ENCODE data around the gene GRID2. TPM values are rescaled to one million over a fixed set of nuclear protein-coding genes. Genes with fewer than 3 reads are reported as not detected.

GRID2 gene
- total and polyA plus RNA-seq, 9 of the 15 experiments (the other 6 are each of a cell fraction or from before 2014, with no cell fraction given) = 0.04 TPM; not detected in 7

DNA sequence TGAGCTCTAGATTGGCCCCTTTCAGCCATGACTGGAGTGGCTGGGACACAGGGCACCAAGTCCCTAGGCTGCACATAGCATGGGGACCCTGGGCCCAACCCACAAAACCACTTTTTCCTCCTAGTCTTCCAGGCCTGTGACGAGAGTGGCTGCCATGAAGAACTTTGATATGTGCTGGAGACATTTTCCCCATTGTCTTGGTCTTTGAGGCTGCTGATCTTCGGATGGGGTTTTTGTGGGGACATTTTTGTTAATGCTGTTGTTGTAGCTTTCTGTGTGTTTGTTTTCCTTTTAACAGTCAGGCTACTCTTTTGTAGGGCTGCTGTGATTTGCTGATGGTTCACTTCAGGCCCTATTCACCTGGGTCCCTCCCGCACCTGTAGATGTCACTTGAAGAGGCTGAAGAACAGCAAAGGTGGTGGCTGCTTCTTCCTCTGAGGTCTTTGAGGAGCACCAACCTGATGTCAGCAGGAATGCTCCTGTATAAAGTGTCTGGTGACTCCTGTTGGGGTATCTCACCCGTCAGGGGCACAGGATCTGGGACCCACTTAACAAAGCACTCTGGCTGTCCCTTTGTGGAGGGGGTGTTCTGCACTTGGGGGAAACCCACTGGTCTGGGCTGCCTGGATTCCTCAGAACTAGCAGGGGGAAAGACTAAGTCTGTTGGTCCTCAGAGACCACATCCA is 49.6 kb upstream of the GRID2 start (continued):
- TF ChIP-seq, protein P1, sequence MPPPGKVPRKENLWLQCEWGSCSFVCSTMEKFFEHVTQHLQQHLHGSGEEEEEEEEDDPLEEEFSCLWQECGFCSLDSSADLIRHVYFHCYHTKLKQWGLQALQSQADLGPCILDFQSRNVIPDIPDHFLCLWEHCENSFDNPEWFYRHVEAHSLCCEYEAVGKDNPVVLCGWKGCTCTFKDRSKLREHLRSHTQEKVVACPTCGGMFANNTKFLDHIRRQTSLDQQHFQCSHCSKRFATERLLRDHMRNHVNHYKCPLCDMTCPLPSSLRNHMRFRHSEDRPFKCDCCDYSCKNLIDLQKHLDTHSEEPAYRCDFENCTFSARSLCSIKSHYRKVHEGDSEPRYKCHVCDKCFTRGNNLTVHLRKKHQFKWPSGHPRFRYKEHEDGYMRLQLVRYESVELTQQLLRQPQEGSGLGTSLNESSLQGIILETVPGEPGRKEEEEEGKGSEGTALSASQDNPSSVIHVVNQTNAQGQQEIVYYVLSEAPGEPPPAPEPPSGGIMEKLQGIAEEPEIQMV (tag; conservative IDR thresholded peaks at IDR 0.05; ENCODE audit: low read depth) = no peak
- no peak for TF ChIP-seq U2AF1 (optimal IDR thresholded peaks at IDR 0.05; ENCODE audit: low read depth, low read length)
- TF ChIP-seq EZH2 (IDR thresholded peaks at IDR 0.05; ENCODE audit: borderline replicate concordance, low read depth, low read length) = no peak
- TF ChIP-seq WHSC1 (IDR thresholded peaks at IDR 0.05; ENCODE audit: low read length) = no peak

DNA sequence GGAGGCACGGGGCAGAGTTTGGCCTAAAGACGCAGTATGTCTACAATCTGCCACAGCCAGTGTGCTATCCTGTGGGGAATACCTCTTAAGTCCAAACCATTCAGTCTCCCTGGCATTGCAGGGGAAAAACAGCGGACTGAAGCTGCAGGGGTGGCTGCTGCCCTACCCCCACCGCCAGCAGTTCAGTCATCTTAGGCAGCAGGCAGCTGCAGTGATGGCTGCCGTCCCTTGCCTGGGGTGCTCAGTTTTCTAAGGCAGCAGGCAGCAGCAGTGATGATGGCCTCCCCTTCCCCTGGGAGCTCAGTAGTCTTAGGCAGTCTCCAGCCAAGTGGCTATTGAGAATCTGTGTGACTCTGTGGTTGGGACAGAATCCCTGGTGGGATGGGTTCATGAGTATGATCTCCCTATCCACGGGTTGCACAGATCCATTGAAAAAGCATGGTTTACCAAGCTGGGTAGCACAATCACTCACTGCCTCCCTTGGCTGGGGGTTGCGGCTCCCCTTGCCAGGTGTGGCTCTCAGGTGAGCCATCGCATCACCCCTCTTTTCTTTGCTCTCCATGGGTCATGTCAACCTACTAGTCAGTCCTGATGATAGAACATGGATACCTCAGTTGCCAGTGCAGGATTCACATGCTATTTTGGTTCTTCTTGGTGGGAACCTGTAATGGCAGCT is 48.9 kb upstream of the GRID2 start:
- Histone ChIP-seq H4K20me1 (replicated peaks; ENCODE audit: control insufficient read depth, insufficient read depth, low read length) (no peaks in the 10 kb centered on the region), H3K36me3 (ENCODE audit: control insufficient read depth, insufficient read depth, low read length) (no peaks in the 10 kb centered on the region), H3K79me2 (ENCODE audit: control insufficient read depth, insufficient read depth, low read length) (no peaks in the 10 kb centered on the region), H3K27me3 (ENCODE audit: control insufficient read depth in 2 of 2, insufficient read depth in 2 of 2, low read length in 2 of 2) (no peaks in the 10 kb centered on the region), H3K4me2 (ENCODE audit: insufficient read depth, low read length) (no peak overlapping the region), H3K4me1 (replicated peaks in 1 of 2; ENCODE audit: control insufficient read depth in 2 of 2, insufficient read depth in 2 of 2, low read length in 2 of 2) (no peaks in the 10 kb centered on the region), H3K9me3 (replicated peaks; ENCODE audit: control insufficient read depth, insufficient read depth, low read depth, low read length) (0 out of 2 replicates have a peak, but pooled peaks cover 2% of the 10 kb centered on the region), H3K27ac (ENCODE audit: extremely low read depth, low read depth, low read length) (no peak overlapping the region), H3K9ac (ENCODE audit: insufficient read depth in 1 of 2, low read depth in 2 of 2, low read length in 2 of 2) (no peak overlapping the region), H3K4me3 (no peak overlapping the region), H2AFZ (ENCODE audit: low read depth, low read length) (no peak overlapping the region), H3K9me1 (ENCODE audit: control insufficient read depth, insufficient read depth, low read length) (no peaks in the 10 kb centered on the region)
- FAIRE-seq (no peak), ATAC-seq (no peak), DNase-seq (ENCODE audit: extremely low read depth in 1 of 4, low spot score in 3 of 4) (no peak)
- CTCF ChIA-PET (ENCODE audit: low intra/inter-chr PET ratio) = no interaction called here
- in situ Hi-C loops (cut with MboI) = no loop called here
- BruUV-seq (replicated peaks) = no TSS peak
- WGBS (ENCODE audit: insufficient coverage, low coverage, missing lambda C conversion rate) = under 1% methylated on average over 8 of the region's 8 CpGs
- POLR2A ChIA-PET = no interaction called here
- TF ChIP-seq HMG20A (CRISPR knock-in tag; conservative IDR thresholded peaks at IDR 0.05) = no peak
- intact Hi-C loops (cut with micrococcal nuclease) = no loop called here
